PC-3 (cell line): Measurements from ENCODE around the gene ZNF385A. TPM values are rescaled to one million over a fixed set of nuclear protein-coding genes. Genes with fewer than 3 reads are reported as not detected.
A peak's percentile ranks its signal among the peaks of the same experiment; 100 is the strongest.

Experiments used
- ATAC-seq: fragments of 200-7000 bp; cut with Tn5 transposase; 2 replicates; pipeline ENCODE4 v1.9.1; 2020; ENCODE audit warnings: mild to moderate bottlenecking, moderate library complexity
- Bru-seq: library from RNA; stranded (reverse); fragments of 400-500 nt; gene quantifications from one replicate; lab custom pipeline; 2021; lab: Mats Ljungman, UMichigan
- BruChase-seq, 2 experiments: library from RNA; stranded (reverse); fragments of 400-500 nt; gene quantifications; one replicate each; lab custom pipeline; 2021; lab: Mats Ljungman, UMichigan
- BruUV-seq: library from RNA; stranded (reverse); fragments of 400-500 nt; replicated peaks from 2 replicates; lab custom pipeline; 2021; lab: Mats Ljungman, UMichigan
- CTCF ChIA-PET: fragments of 300-600 bp; sonication (Branson Sonifier 250); formaldehyde crosslinking; loops from one replicate; lab custom pipeline; 2022; ENCODE audit warnings: antibody characterized with exemption; lab: Charles Lee
- POLR2A ChIA-PET: fragments of 300-600 bp; sonication (Branson Sonifier 250); formaldehyde crosslinking; loops from one replicate; lab custom pipeline; 2022; ENCODE audit warnings: antibody characterized with exemption; ENCODE audit not compliant: unreplicated experiment; lab: Charles Lee
- DNase-seq: peaks from one replicate; pipeline ENCODE4 v3.0.0-alpha.2; 2015
- H2AFZ ChIP-seq: fragments of 300-600 bp; sonication (generic); 2 replicates; pipeline ENCODE4 v1.6.0; 2016; ENCODE audit warnings: antibody characterized with exemption, low read length
- H3F3A ChIP-seq: fragments of 300-600 bp; sonication (generic); one replicate; pipeline ENCODE4 v1.6.0; 2017; ENCODE audit warnings: antibody characterized with exemption, low read length, control low read depth, mild to moderate bottlenecking; ENCODE audit not compliant: unreplicated experiment
- H3K27ac ChIP-seq: fragments of 300-600 bp; sonication (generic); 2 replicates; pipeline ENCODE4 v1.5.1; 2016; ENCODE audit warnings: mild to moderate bottlenecking, low read length
- H3K27me3 ChIP-seq: fragments of 300-600 bp; sonication (generic); 2 replicates; pipeline ENCODE4 v1.6.1; 2016; ENCODE audit warnings: low read length, mixed read lengths
- H3K36me3 ChIP-seq: fragments of 300-600 bp; sonication (generic); 2 replicates; pipeline ENCODE4 v1.6.1; 2016; ENCODE audit warnings: low read depth, mixed run types, low read length, mixed read lengths
- H3K4me1 ChIP-seq: fragments of 300-600 bp; sonication (generic); 2 replicates; pipeline ENCODE4 v1.5.1; 2016; ENCODE audit warnings: low read length; ENCODE audit not compliant: insufficient read depth
- H3K4me2 ChIP-seq: fragments of 300-600 bp; sonication (generic); 2 replicates; pipeline ENCODE4 v1.6.0; 2016; ENCODE audit warnings: low read length
- H3K4me3 ChIP-seq: fragments of 300-600 bp; sonication (generic); 2 replicates; pipeline ENCODE4 v1.5.1; 2016; ENCODE audit warnings: mild to moderate bottlenecking, low read length, mixed read lengths
- H3K79me2 ChIP-seq: fragments of 300-600 bp; sonication (generic); 2 replicates; pipeline ENCODE4 v1.6.1; 2017; ENCODE audit warnings: low read length, mixed read lengths
- H3K9ac ChIP-seq: fragments of 300-600 bp; sonication (generic); 2 replicates; pipeline ENCODE4 v1.6.0; 2016; ENCODE audit warnings: mild to moderate bottlenecking, low read length
- H3K9me2 ChIP-seq: fragments of 300-600 bp; sonication (generic); replicated peaks from 2 replicates; pipeline ENCODE4 v1.6.1; 2016; ENCODE audit warnings: mixed run types, low read length, mixed read lengths
- H3K9me3 ChIP-seq: fragments of 300-600 bp; sonication (generic); 2 replicates; pipeline ENCODE4 v1.6.1; 2016; ENCODE audit warnings: low read length, mixed read lengths
- H4K20me1 ChIP-seq: fragments of 300-600 bp; sonication (generic); 2 replicates; pipeline ENCODE4 v1.6.1; 2016; ENCODE audit warnings: low read length, mixed read lengths
- EZH2 ChIP-seq: fragments of 300-600 bp; sonication (generic); IDR thresholded peaks from one replicate; pipeline ENCODE4 v1.6.1; 2017; ENCODE audit warnings: antibody characterized with exemption, mild to moderate bottlenecking, low read length; ENCODE audit not compliant: unreplicated experiment
- EZH2phosphoT487 ChIP-seq: fragments of 300-600 bp; sonication (generic); IDR thresholded peaks from 2 replicates; pipeline ENCODE4 v1.6.1; 2018; ENCODE audit warnings: mild to moderate bottlenecking, antibody characterized with exemption, low read length, borderline replicate concordance
- intact Hi-C: fragments of 100-400 bp; cut with micrococcal nuclease; formaldehyde crosslinking; loops from 2 replicates; pipeline ENCODE4 v1.9.0; 2023
- long read RNA-seq: library from polyadenylated mRNA; unstranded; transcript quantifications from one replicate; pipeline ENCODE4 v2.0.0, GENCODE V29; 2021; ENCODE audit not compliant: unreplicated experiment
- total RNA-seq: library from RNA; depleted of rRNA; stranded (reverse); fragments of >200 nt; gene quantifications from 2 replicates; pipeline ENCODE4 v1.2.3, GENCODE V29; 2014; rRNA removed
- TF ChIP-seq, protein P1 (sequence below): fragments of 300-600 bp; sonication (generic); conservative IDR thresholded peaks from 2 replicates; pipeline ENCODE4 v1.5.1; 2017; ENCODE audit warnings: antibody characterized with exemption, low read depth, mild to moderate bottlenecking, low read length

Gene ZNF385A, protein sequence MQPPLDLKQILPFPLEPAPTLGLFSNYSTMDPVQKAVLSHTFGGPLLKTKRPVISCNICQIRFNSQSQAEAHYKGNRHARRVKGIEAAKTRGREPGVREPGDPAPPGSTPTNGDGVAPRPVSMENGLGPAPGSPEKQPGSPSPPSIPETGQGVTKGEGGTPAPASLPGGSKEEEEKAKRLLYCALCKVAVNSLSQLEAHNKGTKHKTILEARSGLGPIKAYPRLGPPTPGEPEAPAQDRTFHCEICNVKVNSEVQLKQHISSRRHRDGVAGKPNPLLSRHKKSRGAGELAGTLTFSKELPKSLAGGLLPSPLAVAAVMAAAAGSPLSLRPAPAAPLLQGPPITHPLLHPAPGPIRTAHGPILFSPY
- 1.8 and 5.0 TPM in 2 replicates for total RNA-seq
- percentile 41 among the genes with signal in this experiment for Bru-seq, nascent RNA
- percentile 50 among the genes with signal in this experiment for BruChase-seq, experiment 1, labeled RNA remaining after a 6-hour chase
- percentile 37 among the genes with signal in this experiment for BruChase-seq, experiment 2, labeled RNA remaining after a 2-hour chase
- long read RNA-seq, partial matches to known transcripts: 0 of 5 reads
- long read RNA-seq, other reads (novel, unspliced or antisense): 5 of 5 reads

DNA sequence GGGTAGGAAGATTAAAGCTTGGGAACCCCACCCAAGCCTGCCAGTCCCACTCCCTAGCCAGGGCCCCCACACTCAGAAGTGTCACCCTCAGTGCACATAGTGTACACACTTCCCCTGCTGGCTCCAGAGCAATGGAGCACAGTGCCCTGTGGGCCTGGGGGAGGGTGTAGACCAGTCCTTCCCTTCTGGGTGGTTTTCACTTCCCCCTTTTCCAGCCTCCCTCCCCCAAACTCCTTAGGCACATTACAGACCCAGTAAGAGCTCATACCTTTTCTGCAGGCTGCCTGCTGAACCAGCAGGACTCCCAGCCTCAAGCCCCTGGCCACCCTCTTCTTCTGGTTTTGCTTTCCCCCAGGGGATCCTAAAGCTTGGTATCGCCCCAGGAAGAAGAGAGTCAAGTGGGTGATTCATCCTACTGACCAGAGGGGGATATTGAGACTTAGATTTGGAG, at the start of gene ZNF385A:
Gene ZNF385A (minus strand): TSS at position 143 of the 451 bp plus-strand sequence. CDS start 219 bp downstream, outside the sequence.
- Histone ChIP-seq H3K9me3 (no peaks in the 10 kb centered on the region), H4K20me1 (no peaks in the 10 kb centered on the region), H3K9ac (no peak within 1 kb of the TSS), H3K36me3 (no peaks in the 10 kb centered on the region), H3K27ac (no peak within 1 kb of the TSS), H2AFZ (no peak within 1 kb of the TSS), H3K4me1 (peaks cover 15% of the 10 kb centered on the region), H3K4me2 (no peak within 1 kb of the TSS), H3K4me3 (no peak within 1 kb of the TSS), H3F3A (no peaks in the 10 kb centered on the region), H3K79me2 (no peaks in the 10 kb centered on the region), H3K27me3 (no peaks in the 10 kb centered on the region), H3K9me2 (no peaks in the 10 kb centered on the region)
- intact Hi-C loops: no loop called here
- CTCF ChIA-PET: no interaction called here
- BruUV-seq: no TSS peak
- DNase-seq: no peak
- TF ChIP-seq, protein P1, sequence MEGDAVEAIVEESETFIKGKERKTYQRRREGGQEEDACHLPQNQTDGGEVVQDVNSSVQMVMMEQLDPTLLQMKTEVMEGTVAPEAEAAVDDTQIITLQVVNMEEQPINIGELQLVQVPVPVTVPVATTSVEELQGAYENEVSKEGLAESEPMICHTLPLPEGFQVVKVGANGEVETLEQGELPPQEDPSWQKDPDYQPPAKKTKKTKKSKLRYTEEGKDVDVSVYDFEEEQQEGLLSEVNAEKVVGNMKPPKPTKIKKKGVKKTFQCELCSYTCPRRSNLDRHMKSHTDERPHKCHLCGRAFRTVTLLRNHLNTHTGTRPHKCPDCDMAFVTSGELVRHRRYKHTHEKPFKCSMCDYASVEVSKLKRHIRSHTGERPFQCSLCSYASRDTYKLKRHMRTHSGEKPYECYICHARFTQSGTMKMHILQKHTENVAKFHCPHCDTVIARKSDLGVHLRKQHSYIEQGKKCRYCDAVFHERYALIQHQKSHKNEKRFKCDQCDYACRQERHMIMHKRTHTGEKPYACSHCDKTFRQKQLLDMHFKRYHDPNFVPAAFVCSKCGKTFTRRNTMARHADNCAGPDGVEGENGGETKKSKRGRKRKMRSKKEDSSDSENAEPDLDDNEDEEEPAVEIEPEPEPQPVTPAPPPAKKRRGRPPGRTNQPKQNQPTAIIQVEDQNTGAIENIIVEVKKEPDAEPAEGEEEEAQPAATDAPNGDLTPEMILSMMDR: no peak
- POLR2A ChIA-PET: no interaction called here
- no peak for ATAC-seq

DNA sequence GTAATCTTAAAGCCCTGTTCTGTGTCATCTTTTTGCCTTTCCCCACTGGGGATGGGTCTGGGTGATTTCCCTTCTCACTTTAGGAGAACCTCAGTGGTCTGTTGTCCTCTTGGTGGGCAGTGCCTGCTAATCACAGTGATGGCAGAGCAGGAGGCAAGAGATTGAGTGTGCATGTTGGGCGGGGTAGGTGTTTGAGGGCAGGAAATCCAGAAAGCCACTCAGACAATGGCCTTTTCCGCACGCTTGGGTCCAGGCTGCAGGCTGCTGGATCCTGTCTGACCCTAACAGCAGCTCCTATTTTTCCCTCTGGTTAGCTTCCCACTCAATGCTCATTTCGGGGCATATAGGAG, 48.3 kb upstream of the ZNF385A start:
- H3K9me3 ChIP-seq: no peaks in the 10 kb centered on the region
- ChIA-PET POLR2A (interaction anchor here (0.6 kb wide), 1 partner anchor 33 kb away, joined by 3 read pairs; no protein-coding TSS in a partner anchor), CTCF (interaction anchor here (1.3 kb wide), 1 partner anchor 34 kb away, joined by 6 read pairs; no protein-coding TSS in a partner anchor)
- peaks cover 54% of the 10 kb centered on the region for H3K4me1 ChIP-seq
- DNase-seq (no peak), ATAC-seq (no peak)
- no peaks in the 10 kb centered on the region for H4K20me1 ChIP-seq
- no peak overlapping the region for H3K9ac ChIP-seq
- no peaks in the 10 kb centered on the region for H3F3A ChIP-seq
- no TSS peak for BruUV-seq
- intact Hi-C loops: no loop called here
- no peak overlapping the region for H2AFZ ChIP-seq
- TF ChIP-seq, protein P1: no peak
- TF ChIP-seq EZH2phosphoT487 (no peak), EZH2 (no peak)
- H3K9me2 ChIP-seq: no peaks in the 10 kb centered on the region
- H3K27ac ChIP-seq: peak overlapping the region; percentile 56
- peak overlapping the region; percentile 56; the same call in 1 of the 2 replicates for H3K4me2 ChIP-seq
- no peak overlapping the region for H3K4me3 ChIP-seq
- no peaks in the 10 kb centered on the region for H3K79me2 ChIP-seq
- no peaks in the 10 kb centered on the region for H3K36me3 ChIP-seq
- H3K27me3 ChIP-seq: no peaks in the 10 kb centered on the region
